T-helper 1 cell (primary cell): Measurements from ENCODE around the gene CTAGE6.
"Not testable (repeated sequence)": the region's sequence is repeated elsewhere in the genome, so short reads cannot be mapped to it uniquely, and the experiment has no call there.

ENCODE experiments used
- DNase-seq, 5 donors: peaks; one replicate each; pipeline ENCODE4 v3.0.0-alpha.2; 2012 to 2020
- total RNA-seq, 4 donors: gene quantifications; one replicate each; lab custom pipeline; 2026; lab: John Stamatoyannopoulos, UW

CTAGE6 gene, protein sequence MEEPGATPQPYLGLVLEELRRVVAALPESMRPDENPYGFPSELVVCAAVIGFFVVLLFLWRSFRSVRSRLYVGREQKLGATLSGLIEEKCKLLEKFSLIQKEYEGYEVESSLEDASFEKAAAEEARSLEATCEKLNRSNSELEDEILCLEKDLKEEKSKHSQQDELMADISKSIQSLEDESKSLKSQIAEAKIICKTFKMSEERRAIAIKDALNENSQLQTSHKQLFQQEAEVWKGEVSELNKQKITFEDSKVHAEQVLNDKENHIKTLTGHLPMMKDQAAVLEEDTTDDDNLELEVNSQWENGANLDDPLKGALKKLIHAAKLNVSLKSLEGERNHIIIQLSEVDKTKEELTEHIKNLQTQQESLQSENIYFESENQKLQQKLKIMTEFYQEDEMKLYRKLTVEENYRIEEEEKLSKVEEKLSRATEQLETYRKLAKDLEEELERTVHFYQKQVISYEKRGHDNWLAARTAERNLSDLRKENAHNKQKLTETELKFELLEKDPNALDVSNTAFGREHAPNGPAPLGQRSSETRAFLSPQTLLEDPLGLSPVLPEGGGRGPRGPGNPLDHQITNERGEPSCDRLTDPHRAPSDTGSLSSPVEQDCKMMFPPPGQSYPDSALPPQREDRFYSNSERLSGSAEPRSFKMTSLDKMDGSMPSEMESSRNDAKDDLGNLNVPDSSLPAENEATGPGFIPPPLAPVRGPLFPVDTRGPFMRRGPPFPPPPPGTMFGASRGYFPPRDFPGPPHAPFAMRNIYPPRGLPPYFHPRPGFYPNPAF
- total RNA-seq = 0 to 0.15 (median 0.10) reads per million in 4 donors

DNA sequence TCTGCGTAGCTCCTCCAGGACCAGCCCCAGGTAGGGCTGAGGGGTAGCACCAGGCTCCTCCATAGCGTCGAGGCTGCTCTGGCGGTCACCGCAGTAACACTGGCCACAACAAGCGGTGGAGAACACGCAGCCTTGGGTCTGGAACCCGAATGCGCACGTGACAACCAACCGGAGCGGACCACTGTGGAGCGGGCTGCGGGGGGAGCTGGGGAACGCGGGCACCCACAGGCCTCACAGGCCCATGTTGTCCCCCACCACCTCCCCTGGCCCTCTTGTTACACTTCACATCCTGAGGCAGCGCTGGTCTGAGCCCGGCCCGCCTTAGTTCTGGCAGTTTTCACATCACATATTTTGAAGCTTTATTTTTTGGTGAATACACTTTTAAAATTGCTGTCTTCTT, at the start of gene CTAGE6:
Gene CTAGE6, minus strand, starts transcription at position 101 of the 400 bp plus-strand sequence. Its CDS starts 38 bp downstream, at position 63.
- not testable (repeated sequence) for DNase-seq

DNA sequence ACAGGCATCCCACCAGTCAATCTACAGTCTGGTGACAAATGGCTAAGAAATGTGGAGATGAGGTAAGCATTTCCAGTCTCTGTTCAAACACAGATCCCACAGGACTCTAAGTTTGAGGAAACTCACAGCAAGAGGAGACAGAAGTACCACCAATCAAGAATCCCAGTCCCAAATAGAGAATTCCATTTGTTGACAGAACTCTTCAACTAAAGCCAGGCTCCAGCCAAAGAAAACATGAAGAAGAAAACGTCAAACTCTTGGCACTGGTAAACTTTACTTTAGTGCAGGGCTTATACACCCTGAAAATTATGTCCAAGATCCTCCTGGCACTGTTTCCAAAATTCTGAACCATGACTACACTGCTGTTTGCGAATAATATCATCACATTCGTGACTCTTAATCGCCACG, 49.2 kb upstream of the CTAGE6 start:
- DNase-seq = not testable (repeated sequence)

DNA sequence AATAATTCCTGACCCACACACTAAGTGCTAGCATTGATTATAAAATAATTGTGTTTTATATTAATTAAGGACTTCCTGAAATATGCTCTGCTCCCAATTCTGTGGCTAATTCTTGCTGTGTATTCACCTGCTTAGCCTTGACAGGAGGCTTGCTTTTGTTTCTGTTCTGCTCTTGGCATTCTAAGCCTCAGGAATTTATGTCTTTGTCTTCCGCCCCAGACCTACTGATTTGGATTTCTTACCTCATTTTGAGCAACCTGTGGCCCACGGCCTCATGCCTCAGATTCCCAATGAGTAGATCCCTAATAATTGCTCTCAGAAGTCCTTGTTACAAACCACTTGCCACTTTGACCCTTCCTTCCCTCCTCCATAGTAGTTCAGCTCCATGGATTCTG, 40.4 kb upstream of the CTAGE6 start:
- not testable (repeated sequence) for DNase-seq

DNA sequence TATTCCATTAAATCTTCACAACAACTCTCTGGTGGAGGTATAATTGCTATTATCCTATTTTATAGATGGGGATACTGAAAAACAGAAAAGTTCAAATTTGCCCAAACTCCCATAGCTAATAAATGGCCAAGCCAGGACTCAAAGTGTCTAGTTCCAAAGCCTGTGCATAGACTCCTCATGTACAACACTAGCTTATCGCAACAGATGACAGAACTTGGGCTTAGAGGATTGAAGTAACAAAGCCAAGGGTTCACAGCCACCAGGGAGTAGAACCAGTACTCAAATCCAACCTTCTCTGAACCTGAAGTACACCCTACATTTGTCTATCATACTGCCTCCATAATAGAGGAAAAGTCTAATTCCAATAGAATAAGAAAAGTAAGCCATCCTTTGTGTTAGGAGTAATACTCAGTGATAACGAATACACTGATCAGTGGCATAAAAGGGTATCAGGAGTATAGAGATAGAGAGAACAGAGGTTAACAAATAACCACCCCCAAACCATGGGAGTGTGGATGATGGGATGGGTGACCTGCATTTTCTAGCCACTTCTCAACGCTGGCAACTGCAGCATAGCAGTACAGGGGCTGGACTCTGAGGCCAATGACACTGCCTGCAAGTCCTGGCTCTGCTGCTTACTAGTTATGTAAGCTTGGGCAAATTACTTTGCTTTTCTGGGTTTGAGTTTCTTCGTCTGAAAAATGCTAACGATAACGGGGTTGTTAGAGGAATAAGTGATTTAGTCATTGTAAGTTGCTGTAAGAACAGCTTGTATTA, 39.8 kb upstream of the CTAGE6 start:
- DNase-seq = not testable (repeated sequence)

DNA sequence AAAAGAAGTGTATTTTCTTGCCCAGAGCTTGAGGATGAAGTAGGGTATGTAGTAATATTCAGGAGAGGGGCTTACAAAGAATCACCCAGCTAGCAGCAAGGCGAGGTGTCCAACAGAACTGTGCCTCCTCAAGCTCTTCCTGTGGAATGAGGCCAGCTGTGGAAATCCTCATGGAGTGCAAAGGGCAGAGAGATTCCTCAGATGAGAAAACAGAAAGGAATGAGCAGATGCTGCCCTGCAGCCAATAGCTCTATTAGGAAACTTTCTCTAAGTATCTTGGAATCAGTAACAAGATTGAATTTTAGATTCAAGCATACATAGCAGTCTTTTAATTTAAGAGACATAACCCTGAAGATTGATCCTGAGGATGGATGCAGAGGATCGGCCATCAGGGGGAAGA, 38.2 kb upstream of the CTAGE6 start:
- DNase-seq = not testable (repeated sequence)

DNA sequence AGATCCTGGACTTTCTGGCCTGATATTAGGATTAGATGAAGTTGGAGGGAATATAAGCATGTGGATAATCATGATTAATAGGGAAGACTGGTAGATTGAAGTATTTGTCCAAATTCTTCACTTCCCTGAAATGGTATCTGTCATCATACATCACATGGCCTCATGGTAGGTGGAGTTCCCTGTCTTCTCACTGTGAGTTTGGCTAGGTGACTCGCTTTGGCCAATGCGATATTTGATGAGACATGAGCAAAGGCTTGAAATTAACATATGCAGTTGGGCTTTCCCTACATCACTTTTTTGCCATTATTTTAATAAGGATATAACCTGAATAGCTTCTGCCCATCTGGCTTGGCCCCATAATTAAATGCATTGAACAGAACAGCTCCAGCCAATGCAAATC, 35.1 kb upstream of the CTAGE6 start:
- DNase-seq = not testable (repeated sequence)

DNA sequence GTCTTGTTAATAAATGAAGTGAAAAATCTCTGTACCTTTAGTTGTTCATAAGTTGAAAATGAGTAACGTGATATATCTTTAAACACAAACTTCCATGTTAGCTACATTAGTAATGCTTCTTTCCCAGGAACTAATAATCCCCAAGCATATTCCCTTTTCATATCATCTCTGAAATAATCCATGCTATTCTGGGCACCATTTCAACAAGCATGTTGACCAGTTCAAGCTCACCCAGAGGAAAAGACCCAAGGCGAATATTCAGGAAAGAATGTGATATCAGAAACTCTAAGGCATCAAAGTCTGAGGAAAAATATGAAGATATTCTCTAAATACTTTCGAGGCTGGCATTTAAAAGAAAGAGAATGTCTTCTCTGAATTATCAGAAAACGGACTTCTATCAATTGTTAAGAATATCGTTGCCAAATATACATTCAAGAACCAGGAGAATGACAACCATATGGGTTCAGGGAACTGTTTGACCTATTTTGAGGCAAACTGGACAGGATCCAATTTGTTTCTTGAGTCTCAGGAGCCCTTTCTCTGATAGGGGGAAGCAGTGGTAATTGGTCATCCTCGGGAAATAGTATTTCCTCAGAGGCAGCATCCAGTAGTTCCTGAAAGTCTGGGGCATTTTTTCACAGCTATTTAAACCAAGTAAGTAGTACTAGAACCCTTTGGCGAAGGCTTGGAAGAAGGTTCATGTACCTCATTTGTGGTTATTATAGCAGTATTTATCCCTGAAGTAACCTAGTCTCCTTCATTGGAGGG, 28.1 kb upstream of the CTAGE6 start:
- DNase-seq = not testable (repeated sequence)

DNA sequence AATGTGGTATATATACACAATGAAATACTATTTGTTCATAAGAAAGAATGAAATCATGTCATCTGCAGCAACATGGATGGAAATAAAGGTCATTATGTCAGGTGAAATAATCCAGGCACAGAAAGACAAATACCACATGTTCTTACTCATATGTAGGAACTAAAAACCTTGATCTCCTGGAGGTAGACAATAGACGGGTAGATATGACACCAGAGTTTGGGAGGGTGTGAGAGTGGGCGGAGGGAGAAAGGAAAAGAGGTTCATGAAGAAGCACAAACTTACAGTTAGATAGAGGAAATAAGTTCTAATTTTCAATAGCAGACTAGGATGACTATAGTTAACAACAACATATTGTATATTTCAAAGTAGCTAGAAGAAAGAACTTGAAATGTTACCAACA, 22.1 kb upstream of the CTAGE6 start:
- not testable (repeated sequence) for DNase-seq

DNA sequence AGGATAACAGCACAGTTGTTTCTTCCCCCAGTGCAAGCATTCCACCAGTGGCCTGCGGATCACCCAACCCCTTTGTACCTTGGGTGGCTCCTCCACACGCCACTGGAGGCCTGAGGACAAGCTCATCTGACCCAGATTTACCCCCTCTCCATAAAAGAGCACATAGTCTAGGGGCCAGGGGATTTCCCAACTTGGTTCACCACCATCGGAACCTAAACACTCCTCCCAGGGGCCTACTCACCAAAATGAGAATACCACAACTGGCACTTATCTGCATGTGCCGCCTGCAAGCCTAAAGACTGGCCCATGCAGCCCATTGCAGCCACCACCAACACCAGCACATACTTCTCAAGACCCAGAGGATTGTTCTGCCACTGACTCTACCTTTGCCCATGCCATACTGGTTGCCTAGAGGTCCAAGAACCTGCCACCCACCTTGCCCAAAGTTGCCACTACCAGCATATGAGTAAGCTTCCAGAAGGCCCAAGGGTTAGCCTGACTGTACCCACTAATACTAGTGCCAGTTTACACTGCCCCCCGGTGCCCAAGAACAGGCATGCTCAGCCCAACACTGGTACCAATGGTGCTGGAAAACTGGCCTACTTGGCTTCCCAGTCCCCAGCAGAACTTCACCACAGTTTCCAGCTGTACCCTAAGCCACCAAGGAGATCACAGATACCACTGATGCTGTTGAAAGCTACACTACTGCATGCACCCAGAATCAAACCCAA, 15.4 kb upstream of the CTAGE6 start:
- DNase-seq = not testable (repeated sequence)

DNA sequence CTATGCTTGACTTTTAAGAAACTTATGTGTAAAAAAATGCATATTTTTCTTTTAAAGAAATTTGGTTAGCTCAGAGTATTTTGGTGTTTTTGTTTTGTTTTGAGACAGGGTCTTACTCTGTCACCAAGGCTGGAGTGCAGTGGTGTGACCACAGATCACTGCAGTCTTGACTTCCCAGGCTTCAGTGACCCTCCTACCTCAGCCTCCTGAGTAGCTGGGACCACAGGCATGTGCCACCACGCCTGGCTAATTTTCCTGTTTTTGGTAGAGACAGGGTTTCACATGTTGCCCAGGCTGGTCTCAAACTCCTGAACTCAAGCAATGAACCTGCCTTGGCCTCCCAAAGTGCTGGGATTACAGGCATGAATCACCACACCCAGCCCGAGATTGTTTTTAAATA, 10.0 kb upstream of the CTAGE6 start:
- DNase-seq = not testable (repeated sequence)

DNA sequence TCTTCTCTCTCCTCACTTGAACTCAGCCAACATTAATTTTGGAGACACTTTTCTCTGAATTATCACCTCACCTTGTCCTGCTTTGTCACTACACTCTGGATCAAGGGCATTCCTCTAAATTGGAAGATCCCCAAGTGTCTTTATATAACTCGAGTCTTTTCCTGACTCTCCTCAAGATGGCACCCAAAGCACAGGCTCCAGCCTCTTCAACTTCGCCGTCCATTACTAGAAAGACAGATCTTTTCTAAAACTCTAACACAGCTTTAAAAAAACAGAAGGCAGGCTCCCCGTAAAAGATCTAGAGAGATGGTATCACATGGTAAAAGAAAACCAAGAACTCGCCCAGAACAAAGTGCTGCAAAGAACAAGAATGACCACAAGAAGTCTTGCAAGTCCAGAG, 8.2 kb upstream of the CTAGE6 start:
- not testable (repeated sequence) for DNase-seq

DNA sequence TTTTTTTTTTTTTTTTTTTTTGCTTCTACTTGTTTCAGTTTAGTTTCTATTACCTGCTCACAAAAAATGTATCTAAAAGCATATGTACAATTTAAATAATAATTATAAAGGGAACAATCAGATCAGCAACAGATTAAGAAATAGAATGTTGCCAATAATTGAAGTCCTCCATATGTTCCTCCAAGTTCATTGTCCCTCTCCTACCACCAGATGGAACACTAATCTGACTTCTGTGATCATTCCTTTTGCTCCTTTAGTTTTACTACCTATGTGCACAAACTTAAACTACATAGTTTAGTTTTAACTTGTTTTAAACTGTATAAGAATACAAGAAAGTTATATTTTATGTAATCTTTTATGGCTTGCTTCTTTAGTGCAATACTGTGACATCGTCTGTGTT, 5.6 kb upstream of the CTAGE6 start:
- DNase-seq = not testable (repeated sequence)

DNA sequence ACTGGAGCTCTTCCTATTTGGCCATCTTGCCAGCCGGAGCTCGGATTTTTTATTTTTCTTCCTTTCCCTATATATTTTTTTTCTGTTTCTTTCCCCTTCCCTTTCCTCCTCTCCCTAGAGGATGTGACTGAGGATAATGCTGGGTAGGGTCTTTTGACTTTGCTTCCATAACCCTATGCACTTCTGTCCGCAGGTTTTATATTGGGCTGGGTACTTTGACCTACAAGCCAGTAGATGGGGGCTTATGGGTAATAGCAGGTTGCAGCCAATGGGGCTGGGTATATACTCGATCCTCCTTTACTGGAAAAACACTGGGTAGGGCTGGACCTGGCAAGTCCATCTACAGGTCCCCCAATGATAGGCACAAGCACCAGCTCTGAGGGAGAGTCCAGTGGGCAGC, 12.2 kb downstream of the CTAGE6 start:
- not testable (repeated sequence) for DNase-seq

DNA sequence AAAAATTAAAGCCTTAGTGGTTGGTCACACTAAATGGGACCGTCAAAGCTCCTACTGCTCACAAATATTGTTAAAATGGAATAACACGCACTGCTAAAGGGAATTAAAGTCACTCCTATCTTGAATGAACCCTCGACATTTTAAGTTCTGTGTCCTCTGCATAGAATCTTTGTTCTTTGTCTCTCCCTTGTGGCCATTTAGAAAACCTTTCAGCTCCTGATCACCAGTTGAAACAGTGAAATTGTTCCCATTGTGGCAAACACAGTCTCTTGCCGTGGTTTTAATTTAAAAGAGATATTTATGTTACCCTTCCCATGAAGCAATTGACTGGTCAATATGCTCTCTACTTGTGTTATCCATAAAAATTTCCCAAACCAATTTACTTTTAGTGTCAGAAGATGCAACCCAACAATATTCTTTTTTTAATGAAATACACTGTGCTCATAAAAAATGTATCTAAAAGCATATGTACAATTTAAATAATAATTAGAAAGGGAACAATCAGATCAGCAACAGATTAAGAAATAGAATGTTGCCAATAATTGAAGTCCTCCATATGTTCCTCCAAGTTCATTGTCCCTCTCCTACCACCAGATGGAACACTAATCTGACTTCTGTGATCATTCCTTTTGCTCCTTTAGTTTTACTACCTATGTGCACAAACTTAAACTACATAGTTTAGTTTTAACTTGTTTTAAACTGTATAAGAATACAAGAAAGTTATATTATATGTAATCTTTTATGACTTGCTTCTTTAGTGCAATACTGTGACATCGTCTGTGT, 20.3 kb downstream of the CTAGE6 start:
- DNase-seq = peak in 1 of 5 donors; percentile 58

DNA sequence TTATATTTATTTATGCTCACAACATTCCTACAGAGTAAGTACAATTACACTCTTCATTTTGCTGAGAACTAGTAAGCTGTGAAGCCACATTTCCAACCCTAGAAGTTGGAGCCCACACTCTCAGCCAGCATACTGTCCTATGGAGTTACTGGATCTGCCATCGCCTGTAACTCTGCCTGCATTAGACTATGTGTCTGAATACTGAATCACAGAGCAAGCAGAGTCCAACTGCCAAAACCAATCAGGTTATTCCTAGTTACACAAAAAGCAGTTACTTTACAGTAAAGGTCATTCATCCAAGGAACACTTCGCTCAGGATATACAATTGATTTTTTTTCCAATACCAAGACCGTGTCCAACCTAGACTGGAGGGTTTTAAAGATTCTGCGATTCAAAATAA, 21.5 kb downstream of the CTAGE6 start:
- no peak for DNase-seq

DNA sequence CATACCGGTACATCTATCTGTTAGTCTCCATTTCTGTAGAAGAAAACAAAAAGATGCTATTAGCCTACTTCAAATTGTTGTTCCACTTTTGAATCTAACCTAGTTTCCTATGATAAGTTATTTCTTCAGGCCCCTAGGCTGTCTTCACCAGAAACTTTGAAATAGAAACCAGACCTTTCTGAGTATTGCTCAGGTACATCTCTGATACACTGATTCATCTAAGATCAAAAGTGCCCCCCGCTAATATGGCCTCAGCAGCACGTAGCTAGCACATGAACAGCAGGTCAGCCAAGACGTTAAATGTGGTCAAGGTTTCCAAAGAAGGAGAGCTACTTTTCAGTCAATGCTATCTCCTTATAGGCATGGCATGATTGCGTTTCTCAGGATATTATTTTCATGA, 23.6 kb downstream of the CTAGE6 start:
- DNase-seq = no peak

DNA sequence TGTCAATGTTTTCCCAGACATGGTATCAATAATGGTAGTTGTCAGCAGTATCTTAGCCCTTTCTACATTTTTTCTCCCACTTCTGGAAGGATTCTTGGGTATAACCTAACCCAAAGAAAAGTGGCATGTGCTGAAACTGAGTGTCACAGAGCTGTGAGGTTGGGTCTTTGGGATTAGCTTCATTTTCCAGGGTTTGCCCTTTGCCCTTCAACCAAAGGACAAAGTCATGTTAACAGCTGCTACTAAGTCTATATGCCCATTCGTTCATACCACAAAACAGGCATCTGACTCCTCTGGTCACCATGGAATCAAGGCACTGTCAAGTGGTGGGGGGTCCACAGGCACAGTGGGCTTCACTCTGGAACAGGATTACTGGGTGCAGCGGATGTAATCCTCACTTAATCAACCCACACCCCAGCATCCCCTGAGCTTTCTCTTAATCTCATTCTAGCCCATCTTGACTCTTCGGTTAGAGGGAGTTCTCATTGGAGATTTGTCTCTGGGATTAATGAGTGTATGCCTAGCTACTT, 29.1 kb downstream of the CTAGE6 start:
- DNase-seq = no peak

DNA sequence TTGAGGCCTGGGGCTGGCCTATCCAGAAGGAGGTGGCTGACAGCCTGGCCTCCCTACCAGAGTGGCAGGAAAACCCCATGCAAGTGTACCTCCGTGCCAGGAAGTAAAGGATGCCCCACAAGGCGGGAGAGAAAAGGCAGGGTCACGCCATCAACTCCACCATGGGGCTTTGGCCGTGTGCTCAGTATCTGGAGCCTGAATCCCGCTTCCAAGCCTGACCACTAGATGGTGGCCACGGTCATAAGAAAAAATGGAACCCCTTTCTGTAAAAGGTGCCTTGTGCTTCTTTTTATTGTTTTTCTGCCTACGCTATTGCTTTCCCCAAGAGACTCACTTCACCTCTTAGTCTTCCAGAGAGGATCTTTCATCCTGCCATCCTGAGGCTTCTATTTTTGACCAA, 29.9 kb downstream of the CTAGE6 start:
- DNase-seq = not testable (repeated sequence)

DNA sequence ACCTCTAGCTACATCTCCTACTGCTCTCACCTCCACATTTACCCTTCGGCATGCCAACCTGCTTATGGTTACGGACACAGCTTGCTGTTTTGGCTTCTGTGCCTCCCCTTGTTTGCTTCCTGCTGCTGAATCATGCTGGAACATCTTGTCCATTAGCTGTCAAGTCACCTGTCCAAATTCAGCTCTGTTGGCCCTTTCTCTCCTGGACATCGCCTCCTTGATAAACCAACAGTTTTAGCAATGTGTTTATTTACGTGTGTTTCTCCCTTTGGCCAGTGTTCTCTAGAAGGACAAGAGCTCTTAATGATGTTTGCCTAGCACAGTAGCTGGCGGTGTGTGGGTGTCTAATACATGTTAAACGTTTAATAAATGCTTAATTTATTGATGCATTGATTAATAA, 31.4 kb downstream of the CTAGE6 start:
- not testable (repeated sequence) for DNase-seq

DNA sequence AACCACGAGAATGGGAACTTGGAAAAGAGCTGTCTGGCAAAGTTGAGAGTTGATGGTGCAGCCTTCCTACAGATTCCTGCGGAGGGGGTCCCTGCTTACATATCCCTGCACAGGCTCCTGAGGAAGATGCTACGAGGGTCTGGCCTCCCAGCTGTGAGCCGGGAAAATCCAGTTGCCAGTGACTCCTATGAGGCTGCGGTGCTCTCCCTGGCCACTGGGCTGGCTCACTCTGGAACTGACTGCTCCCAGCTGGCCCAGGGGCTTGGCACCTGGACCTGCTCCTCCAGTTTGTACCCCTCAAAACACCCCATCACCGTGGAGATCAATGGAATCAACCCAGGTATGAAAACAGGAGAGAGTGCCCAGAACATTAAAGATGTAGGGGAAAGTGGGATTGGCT, 37.2 kb downstream of the CTAGE6 start:
- not testable (repeated sequence) for DNase-seq
